GM18870 (cell line): Measurements from ENCODE around the gene AVP.

Experiments used
- ATAC-seq: cut with Tn5 transposase; IDR thresholded peaks from one replicate; pipeline ENCODE4 v1.9.1; 2021; ENCODE audit warnings: moderate library complexity; ENCODE audit not compliant: unreplicated experiment

Gene AVP

GRCh38 chr20:3111507-3111906 lies 27.0 kb upstream of the AVP start:
- no peak for ATAC-seq

GRCh38 chr20:3109350-3110302 lies 25.1 kb upstream of the AVP start:
- no peak for ATAC-seq

GRCh38 chr20:3107464-3108025 lies 23.0 kb upstream of the AVP start:
- no peak for ATAC-seq

- no peak for ATAC-seq
Observed at GRCh38 chr20:3106658-3107463, 22.3 kb upstream of the AVP start.

GRCh38 chr20:3106185-3106584 lies 21.7 kb upstream of the AVP start:
- ATAC-seq, result no peak

GRCh38 chr20:3105256-3106137 lies 21.0 kb upstream of the AVP start:
- ATAC-seq, result no peak

- ATAC-seq, result no peak
Observed at GRCh38 chr20:3103369-3104032, 19.0 kb upstream of the AVP start.

- ATAC-seq, result no peak
Observed at GRCh38 chr20:3102575-3103368, 18.2 kb upstream of the AVP start.

- ATAC-seq, result no peak
Observed at GRCh38 chr20:3101737-3102574, 17.4 kb upstream of the AVP start.

- no peak for ATAC-seq
Observed at GRCh38 chr20:3101251-3101650, 16.7 kb upstream of the AVP start.

- ATAC-seq, result no peak
Observed at GRCh38 chr20:3100480-3100879, 16.0 kb upstream of the AVP start.

GRCh38 chr20:3094848-3095629 lies 10.5 kb upstream of the AVP start:
- ATAC-seq, result no peak

GRCh38 chr20:3093861-3094361 lies 9.4 kb upstream of the AVP start:
- no peak for ATAC-seq

GRCh38 chr20:3092611-3093379 lies 8.3 kb upstream of the AVP start:
- ATAC-seq, result no peak

GRCh38 chr20:3090565-3090964 lies 6.0 kb upstream of the AVP start:
- ATAC-seq, result no peak

GRCh38 chr20:3088031-3088430 lies 3.5 kb upstream of the AVP start:
- ATAC-seq, result no peak
